GM12865 (cell line): Measurements from ENCODE around the gene AP2A2.

Experiments used
- DNase-seq: peaks from one replicate; pipeline ENCODE4 v3.0.0; 2010; ENCODE audit warnings: low read depth
- H3K4me3 ChIP-seq: 2 replicates; pipeline ENCODE4 v1.5.1; 2011; ENCODE audit warnings: mild to moderate bottlenecking, low read depth, low read length, control low read depth
- TF ChIP-seq, protein P1 (sequence below): IDR thresholded peaks from 2 replicates; pipeline ENCODE4 v1.5.1; 2011; ENCODE audit warnings: low read length, control low read depth, low read depth, inconsistent platforms; ENCODE audit not compliant: insufficient read depth; ENCODE audit errors: missing control alignments

The AP2A2 gene

DNA sequence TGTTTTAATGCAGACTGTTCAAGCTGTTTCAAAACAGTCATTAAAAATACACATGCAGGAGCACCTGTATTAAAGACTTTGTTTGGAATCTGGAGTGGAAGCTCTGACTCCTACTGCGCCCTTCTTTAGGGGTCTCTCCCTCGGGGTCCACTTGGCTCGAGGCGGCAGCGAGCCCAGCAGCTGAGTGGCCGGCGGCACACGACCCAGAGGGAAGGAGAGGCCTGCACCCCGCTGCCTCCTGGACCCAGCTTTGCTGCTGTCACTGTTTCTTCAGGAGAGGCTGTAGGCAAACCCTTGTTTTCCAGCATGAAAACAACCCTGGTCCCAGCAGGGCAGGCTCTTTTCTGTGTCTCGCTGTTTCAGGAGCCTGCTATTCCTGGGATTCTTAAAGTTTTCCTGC, 81.6 kb downstream of the AP2A2 start:
- no peak for DNase-seq
- H3K4me3 ChIP-seq, result no peak overlapping the region
- TF ChIP-seq, protein P1, sequence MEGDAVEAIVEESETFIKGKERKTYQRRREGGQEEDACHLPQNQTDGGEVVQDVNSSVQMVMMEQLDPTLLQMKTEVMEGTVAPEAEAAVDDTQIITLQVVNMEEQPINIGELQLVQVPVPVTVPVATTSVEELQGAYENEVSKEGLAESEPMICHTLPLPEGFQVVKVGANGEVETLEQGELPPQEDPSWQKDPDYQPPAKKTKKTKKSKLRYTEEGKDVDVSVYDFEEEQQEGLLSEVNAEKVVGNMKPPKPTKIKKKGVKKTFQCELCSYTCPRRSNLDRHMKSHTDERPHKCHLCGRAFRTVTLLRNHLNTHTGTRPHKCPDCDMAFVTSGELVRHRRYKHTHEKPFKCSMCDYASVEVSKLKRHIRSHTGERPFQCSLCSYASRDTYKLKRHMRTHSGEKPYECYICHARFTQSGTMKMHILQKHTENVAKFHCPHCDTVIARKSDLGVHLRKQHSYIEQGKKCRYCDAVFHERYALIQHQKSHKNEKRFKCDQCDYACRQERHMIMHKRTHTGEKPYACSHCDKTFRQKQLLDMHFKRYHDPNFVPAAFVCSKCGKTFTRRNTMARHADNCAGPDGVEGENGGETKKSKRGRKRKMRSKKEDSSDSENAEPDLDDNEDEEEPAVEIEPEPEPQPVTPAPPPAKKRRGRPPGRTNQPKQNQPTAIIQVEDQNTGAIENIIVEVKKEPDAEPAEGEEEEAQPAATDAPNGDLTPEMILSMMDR, result no peak

DNA sequence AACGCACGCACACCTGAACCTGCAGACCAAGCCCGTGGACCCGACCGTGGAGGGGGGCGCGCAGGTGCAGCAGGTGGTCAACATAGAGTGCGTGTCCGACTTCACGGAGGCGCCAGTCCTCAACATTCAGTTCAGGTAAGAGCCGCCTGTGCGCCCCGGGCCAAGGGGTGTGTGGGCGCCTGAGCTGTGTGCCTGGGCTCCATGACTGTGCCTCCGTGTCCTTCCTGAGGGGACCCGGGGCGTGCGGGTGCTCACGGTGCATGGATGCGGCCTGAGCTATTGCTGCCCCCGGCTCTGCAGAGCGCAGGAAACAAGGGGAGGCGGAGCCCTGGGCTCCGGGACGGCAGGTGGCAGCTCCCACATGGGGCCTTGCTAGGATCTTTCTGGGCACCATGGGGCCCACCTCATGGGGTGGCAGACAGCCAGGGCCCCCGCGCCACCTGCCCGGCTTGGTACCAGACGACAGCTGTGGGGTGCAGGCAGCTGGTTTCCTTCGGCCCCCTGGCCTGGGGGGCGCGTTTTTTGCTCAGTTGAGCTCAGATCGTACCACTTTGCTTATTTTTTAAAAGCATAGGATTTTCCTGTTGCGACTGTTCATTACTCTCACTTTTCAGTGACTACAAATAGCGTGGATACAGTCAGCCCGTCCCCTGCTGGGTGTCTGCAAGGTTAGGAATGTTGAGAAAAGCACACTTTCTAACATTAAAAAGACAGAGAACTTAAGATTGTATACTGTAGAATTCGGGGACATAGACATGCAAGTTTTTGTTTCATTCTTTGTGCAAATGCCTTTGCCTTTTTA, 82.5 kb downstream of the AP2A2 start:
- H3K4me3 ChIP-seq, result no peak overlapping the region
- no peak for DNase-seq
- TF ChIP-seq, protein P1, result no peak

DNA sequence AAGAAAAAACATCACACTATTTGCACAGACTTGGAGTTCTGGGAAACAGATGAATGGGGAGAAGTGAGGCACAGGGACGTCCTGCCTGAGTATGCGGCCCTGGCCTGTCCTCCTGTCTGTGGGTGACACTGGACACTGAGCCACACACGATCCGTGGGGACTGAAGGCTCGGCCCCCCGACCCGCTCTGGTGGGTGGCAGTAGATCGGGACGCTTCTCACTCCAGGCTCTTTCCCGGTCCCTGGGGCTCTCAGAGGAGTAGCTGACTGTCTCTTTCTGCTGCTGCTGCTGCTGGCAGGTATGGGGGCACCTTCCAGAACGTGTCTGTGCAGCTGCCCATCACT, 83.1 kb downstream of the AP2A2 start:
- no peak for DNase-seq
- TF ChIP-seq, protein P1, result no peak
- H3K4me3 ChIP-seq, result no peak overlapping the region

DNA sequence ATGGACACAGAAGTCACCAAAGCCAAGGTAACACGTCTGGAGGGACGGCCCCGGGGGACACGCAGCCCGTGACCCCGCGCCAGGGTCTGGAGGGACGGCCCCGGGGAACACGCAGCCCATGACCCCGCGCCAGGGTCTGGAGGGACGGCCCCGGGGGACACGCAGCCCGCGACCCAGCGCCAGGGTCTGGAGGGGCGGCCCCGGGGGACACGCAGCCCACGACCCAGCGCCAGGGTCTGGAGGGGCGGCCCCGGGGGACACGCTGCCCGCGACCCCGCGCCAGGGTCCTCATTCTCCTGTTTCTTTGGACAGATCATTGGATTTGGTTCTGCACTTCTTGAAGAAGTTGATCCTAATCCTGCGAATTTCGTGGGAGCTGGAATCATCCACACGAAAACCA, 83.7 kb downstream of the AP2A2 start:
- H3K4me3 ChIP-seq, result no peak overlapping the region
- TF ChIP-seq, protein P1, result no peak
- no peak for DNase-seq

DNA sequence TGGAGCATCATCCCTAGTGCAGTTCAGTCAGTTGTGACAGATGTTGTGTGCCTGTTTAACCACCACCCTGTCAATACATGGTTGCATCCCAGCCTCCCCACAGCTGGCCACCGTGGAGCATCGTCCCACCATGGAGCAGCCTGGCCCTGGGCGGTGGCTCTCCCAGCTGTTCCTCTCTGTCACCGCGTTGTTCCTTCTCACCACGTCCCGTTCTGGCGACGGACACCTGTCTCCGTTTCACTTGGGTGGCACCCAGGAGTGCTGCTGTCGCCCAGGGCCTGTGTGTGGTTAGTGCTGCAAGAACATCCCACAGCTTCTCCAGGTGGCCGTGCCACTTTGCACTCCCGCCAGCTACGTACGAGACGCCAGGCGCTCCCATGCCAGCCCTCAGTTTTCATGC, 84.3 kb downstream of the AP2A2 start:
- no peak for DNase-seq
- TF ChIP-seq, protein P1, result no peak
- H3K4me3 ChIP-seq, result no peak overlapping the region

DNA sequence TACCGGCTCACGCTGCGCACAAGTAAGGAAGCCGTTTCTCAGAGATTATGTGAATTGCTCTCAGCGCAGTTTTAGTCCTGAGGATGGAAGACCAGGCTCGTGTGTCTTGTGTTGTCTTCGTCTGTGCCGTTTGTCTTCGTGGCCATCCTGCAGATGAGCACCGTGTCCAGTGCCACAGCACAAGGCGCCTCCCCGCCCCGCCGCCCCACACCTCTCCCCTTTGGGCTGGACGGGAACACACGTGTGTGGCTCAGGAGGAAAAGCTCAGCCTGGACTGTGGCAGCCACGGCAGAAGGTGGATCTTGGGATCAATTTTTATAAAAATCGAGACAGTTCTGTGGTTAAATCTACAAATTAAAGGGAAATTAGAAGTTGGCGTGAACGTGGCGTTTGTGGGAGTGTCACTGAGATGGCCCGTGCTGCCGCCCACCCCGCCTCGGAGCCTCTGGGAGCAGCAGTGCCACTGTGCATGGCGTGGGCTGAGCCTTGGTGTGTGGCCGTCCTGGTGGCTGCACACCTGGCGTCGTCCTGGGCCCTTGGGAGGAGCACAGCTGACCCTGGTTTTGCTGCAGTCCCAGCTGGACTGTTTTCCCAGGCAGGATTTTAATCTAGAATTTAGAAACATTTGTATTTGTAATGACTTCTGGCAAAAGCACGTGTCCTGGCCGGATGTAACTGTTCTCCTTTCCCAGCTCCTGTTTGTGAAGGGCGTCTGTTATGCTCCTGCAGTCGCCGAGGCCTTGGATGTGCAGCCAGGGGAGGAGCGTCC, 85.1 kb downstream of the AP2A2 start:
- H3K4me3 ChIP-seq, result no peak overlapping the region
- DNase-seq, result no peak
- TF ChIP-seq, protein P1, result no peak
